Activated CD4-positive, alpha-beta T cell treated with anti-CD3 and anti-CD28 coated beads, Interleukin-2, amount 10 ng/mL, durations not matched to agents 7 days and 5 days (primary cell): Measurements from ENCODE around the gene PRPF8. TPM values are rescaled to one million over a fixed set of nuclear protein-coding genes. Genes with fewer than 3 reads are reported as not detected.

Experiments
- CTCF ChIA-PET: fragments of 350-600 bp; sonication (Branson Sonifier 250); formaldehyde crosslinking; loops from one replicate; lab custom pipeline; 2021; ENCODE audit warnings: antibody characterized with exemption; lab: Charles Lee
- POLR2A ChIA-PET: fragments of 350-600 bp; sonication (Branson Sonifier 250); formaldehyde crosslinking; loops from one replicate; lab custom pipeline; 2021; ENCODE audit warnings: antibody characterized with exemption; lab: Charles Lee
- DNase-seq: peaks from one replicate; pipeline ENCODE4 v3.0.0-alpha.2; 2020
- H3K27ac Mint-ChIP-seq: one replicate; pipeline ENCODE4 v1.8.0; 2021; ENCODE audit warnings: mild to moderate bottlenecking, moderate library complexity, mixed read lengths
- H3K27me3 Mint-ChIP-seq: one replicate; pipeline ENCODE4 v1.8.0; 2021; ENCODE audit warnings: mixed read lengths
- H3K36me3 Mint-ChIP-seq: one replicate; pipeline ENCODE4 v1.8.0; 2021; ENCODE audit warnings: low read depth, mixed read lengths
- H3K4me1 Mint-ChIP-seq: one replicate; pipeline ENCODE4 v1.8.0; 2021; ENCODE audit warnings: mixed read lengths
- H3K4me3 Mint-ChIP-seq: one replicate; pipeline ENCODE4 v1.8.0; 2021; ENCODE audit warnings: mild to moderate bottlenecking, moderate library complexity, mixed read lengths
- H3K9me3 Mint-ChIP-seq: one replicate; pipeline ENCODE4 v1.8.0; 2021; ENCODE audit warnings: mixed read lengths
- total RNA-seq, 2 experiments: library from RNA; stranded (reverse); gene quantifications; one replicate each; pipeline ENCODE4 v1.2.3, GENCODE V29; 2021

The PRPF8 gene
- total RNA-seq, 2 experiments from 2014 or later: 302 to 316 TPM

GRCh38 chr17:1605681-1606351, 78.9 kb downstream of the PRPF8 start:
- DNase-seq: no peak
- no peaks in the 10 kb centered on the region for H3K36me3 Mint-ChIP-seq
- POLR2A ChIA-PET: no interaction called here
- no peaks in the 10 kb centered on the region for H3K27me3 Mint-ChIP-seq
- H3K4me3 Mint-ChIP-seq: no peak overlapping the region
- CTCF ChIA-PET: interaction anchor here (0.6 kb wide), 1 partner anchor 93 kb away, joined by 5 read pairs; no protein-coding TSS in a partner anchor
- peaks cover 5% of the 10 kb centered on the region for H3K9me3 Mint-ChIP-seq
- no peaks in the 10 kb centered on the region for H3K4me1 Mint-ChIP-seq
- H3K27ac Mint-ChIP-seq: no peak overlapping the region

- Mint-ChIP-seq H3K4me3 (no peak overlapping the region), H3K36me3 (no peaks in the 10 kb centered on the region), H3K4me1 (no peaks in the 10 kb centered on the region), H3K9me3 (peaks cover 5% of the 10 kb centered on the region), H3K27me3 (no peaks in the 10 kb centered on the region), H3K27ac (no peak overlapping the region)
- DNase-seq: no peak
- CTCF ChIA-PET: no interaction called here
- POLR2A ChIA-PET: no interaction called here
Measured at GRCh38 chr17:1604831-1605528, 79.7 kb downstream of the PRPF8 start.

DNA sequence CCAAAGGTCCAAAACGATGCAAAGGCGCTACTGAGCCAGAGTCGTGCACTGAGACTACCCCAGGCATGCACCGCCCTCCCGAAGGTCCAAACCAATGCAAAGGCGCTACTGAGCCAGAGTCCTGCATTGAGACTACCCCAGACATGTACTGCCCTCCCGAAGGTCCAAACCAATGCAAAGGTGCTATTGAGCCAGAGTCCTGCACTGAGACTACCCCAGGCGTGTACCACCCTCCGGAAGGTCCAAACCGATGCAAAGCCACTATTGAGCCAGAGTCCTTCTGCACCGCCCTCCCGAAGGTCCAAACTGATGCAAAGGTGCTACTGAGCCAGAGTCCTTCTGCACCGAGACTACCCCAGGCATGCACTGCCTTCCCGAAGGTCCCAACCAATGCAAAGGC, 83.1 kb downstream of the PRPF8 start:
- Mint-ChIP-seq H3K4me3 (no peak overlapping the region), H3K36me3 (no peaks in the 10 kb centered on the region), H3K27me3 (no peaks in the 10 kb centered on the region), H3K27ac (no peak overlapping the region), H3K4me1 (no peaks in the 10 kb centered on the region), H3K9me3 (peaks cover 5% of the 10 kb centered on the region)
- POLR2A ChIA-PET: no interaction called here
- no peak for DNase-seq
- CTCF ChIA-PET: no interaction called here

Other genes starting within 250 kb of the PRPF8 start
- gene CRK, start 228.6 kb downstream of the PRPF8 start, total RNA-seq: 10 to 100 TPM; 17.5 to 18.4 TPM
- gene MYO1C, start 192.2 kb downstream of the PRPF8 start, total RNA-seq: 10 to 100 TPM; 26.7 to 34.1 TPM
- 10 to 100 TPM; 50.3 to 56.9 TPM for gene INPP5K, start 168.3 kb downstream of the PRPF8 start, total RNA-seq
- gene PITPNA, start 122.1 kb downstream of the PRPF8 start, total RNA-seq: 10 to 100 TPM; 44.1 to 52.2 TPM
- under 1 TPM; 0.40 to 0.52 TPM for gene SLC43A2, start 56.0 kb downstream of the PRPF8 start, total RNA-seq
- 1 to 10 TPM in 1 of 2 experiments, under 1 TPM in 1; 0.87 to 1.0 TPM for gene SCARF1, start 39.1 kb downstream of the PRPF8 start, total RNA-seq
- gene RILP, start 35.0 kb downstream of the PRPF8 start, total RNA-seq: 1 to 10 TPM; 2.6 to 3.9 TPM
- under 1 TPM; 0.07 to 0.12 TPM for gene TLCD2, start 25.5 kb upstream of the PRPF8 start, total RNA-seq
- gene WDR81, start 39.8 kb upstream of the PRPF8 start, total RNA-seq: 10 to 100 TPM; 50.7 to 57.9 TPM
- gene SERPINF2, start 58.0 kb upstream of the PRPF8 start, total RNA-seq: 1 to 10 TPM in 1 of 2 experiments, under 1 TPM in 1; 0.79 to 1.3 TPM
- 1 to 10 TPM; 1.3 to 2.0 TPM for gene SERPINF1, start 77.2 kb upstream of the PRPF8 start, total RNA-seq
- gene SMYD4, start 145.0 kb upstream of the PRPF8 start, total RNA-seq: 10 to 100 TPM; 37.3 to 38.1 TPM
- gene RPA1, start 145.1 kb upstream of the PRPF8 start, total RNA-seq: 100 to 1,000 TPM; 288 to 292 TPM